GM18858 (cell line): Measurements from ENCODE around the gene G6PC3.

Experiments
- ATAC-seq: cut with Tn5 transposase; IDR thresholded peaks from one replicate; pipeline ENCODE4 v1.9.1; 2021; ENCODE audit not compliant: unreplicated experiment

The G6PC3 gene

DNA sequence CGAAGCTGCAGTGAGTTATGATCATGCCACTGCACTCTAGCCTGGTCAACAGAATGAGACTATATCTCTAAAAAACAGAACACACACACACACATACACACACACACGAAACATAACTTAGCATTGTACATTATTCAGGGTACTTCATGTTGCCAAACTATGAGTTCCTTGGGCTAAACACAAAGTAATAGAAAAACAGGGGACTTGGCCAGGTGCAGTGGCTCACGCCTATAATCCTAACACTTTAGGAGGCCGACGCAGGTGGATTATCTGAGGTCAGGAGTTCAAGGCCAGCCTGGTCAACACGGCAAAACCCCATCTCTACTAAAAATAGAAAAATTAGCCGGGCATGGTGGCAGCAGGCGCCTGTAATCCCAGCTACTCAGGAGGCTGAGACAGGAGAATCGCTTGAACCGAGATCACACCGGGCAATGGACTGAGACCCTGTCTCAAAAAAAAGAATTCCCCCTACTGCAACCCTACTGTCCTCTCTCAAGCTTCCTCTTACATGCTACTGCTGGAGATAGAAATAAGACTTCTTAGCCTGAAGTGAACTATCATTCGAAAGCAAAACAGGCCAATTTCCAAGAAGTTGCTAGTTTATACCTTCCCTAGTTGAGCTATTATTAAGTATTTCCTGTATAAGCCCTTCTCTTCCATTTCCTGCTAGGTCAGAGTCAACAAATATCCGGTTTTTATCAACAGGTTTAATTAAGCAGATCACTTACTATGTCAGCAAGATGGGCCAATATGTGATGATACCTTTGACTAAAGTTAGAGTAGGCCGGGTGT, 11.2 kb upstream of the G6PC3 start:
- no peak for ATAC-seq

DNA sequence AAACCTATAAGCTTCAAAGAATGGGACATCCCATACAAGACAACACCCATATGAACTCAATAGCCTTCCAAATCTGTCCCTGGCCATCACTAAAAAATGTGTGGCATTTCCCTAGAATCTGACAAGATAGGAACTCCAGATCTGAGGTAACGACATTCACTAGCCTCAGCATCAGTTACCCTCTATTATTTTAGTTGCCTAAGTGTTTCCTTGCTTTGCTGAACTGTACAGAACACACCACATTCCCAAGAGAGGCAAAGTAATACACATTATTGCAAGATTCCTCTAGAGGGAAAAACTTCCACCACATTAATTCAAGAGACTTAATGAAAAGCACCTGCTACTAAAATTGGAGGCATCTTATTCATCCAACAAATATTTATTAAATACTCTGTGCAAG, 9.1 kb upstream of the G6PC3 start:
- no peak for ATAC-seq

DNA sequence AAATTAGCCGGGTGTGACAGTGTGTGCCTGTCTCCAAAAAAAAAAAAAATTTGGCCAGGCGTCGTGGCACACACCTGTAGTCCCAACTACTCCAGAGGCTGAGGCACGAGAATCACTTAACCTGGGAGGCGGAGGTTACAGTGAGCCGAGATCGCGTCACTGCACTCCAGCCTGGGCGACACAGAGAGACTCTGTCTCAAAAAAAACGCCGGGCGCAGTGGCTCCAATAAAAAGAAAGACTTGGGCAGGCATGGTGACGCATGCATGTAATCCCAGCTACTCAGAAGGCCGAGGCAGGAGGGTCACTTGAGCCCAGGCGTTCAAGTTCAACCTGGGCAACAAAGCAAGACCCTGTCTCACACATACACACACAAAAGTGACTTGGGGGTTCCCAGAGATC, 7.7 kb upstream of the G6PC3 start:
- ATAC-seq = no peak

DNA sequence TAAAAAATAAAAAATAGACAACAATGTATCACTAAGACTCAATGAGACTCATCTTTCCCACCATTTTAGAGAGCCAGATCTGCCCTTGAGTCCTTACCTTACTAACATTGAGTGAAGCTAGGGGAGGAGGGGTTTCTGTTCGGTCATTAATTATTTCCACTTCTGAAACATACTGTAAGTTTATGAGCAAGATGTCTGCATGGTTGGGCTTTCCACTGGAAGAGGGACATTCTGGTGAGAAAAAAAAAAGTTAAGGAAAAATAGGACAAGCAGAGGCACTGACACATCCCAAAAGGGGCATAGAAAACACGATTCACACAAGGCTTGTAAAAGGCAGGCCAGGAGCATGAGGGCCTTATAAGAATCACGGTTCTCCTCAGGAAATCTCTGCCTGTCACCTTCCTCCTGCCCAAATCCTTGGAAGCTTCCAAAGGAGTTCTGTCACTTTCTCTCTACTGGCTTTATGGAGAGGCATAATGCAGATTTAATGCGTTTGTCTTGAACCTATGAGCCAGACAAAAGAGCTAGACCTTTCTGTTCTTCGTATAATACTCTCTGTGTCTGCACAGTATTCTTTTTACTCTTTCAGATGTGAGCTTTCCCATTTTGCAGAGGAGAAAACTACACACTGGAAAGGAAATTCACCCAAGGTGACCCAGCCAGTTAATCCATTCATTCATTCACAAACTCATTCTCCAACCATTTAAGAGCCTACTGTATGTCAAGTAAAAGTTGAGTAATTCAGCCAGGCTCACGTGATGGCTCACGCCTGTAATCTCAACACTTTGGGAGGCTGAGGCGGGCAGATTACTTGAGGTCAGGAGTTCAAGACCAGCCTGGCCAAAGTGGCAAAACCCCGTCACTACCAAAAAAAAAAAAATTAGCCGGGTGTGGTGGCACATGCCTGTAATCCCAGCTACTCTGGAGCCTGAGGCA, 6.6 kb upstream of the G6PC3 start:
- no peak for ATAC-seq

DNA sequence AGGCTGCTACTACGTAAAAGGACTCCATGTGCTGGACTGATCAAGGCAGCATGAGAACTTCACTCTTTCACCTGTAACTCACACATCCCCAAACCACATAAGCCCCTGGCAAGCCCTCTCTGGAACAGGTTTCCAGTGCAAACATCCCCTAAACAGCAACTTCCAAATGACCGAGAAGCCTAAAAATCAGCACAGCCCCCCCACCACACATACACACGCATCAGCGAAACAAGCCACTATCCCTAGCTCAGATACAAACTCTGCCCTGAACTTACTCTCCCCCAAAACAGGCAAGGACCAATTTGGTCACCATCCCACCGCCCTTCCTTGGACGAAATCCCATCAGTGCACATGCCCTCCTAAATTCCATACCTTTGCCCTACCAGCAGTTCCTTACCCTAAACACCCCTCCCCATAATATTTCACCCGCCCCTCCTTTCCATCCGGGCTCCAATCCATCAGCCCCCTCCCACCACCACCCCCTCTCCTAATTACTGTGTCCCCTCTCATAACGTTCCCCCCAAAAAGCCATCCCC, 4.8 kb upstream of the G6PC3 start:
- ATAC-seq = no peak

DNA sequence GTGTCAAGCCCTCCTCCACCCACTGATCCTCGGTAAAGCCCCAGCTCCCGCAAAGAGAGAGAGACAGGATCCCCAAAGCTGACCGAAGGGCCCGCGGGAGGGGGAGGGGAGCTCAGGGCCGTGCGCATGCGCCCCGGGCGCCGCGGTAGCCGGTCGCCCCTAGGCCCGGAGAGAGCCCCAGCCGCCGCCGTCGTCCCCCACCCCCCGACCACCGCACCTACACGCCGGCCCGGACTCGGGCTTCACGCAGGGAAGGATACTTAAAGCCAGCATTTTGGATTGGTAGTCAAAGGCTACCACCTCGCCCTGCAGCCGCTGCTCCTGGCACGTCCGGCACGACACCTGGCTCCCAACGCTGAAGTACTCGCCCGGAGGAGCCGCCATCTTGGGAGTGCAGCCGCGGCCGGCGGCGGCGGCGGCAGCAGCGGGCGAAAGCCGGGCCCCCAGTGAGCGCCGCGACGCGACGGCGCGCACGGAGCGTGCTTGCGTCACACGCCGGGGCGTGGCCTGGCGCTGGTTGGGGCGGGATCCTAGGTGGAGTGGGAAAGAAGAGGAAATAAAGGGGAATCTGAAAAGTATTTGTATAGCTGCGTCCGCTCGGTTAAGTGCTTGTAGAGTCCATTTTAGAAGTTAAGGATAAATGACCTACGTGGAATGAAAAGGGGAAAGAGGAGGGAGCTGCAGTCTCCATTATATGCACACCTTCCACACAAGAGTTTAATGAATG, 4.2 kb upstream of the G6PC3 start, which contains the start of gene LSM12:
Gene LSM12, minus strand, starts transcription at position 468 of the 727 bp plus-strand sequence. Its CDS starts 84 bp downstream, at position 384.
- no peak for ATAC-seq

DNA sequence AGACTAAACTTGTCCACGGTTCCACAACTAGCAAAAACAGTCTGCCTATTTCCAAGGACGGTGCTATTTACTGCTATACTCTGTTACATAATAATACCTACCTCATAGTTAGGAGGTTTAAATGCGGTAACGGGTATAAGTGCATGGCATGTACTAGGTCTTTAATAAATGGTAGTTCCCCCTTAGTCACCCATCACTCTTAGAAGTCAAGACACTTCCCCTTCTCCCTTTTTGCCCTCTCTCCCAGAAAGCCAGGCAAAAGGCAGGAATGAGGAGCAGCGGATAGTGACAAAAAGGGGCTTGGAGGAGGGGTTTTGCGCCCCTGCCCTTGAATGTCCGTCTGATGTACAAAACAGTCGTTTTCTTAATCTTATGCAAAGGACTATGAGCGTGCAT, 3.0 kb upstream of the G6PC3 start:
- no peak for ATAC-seq

DNA sequence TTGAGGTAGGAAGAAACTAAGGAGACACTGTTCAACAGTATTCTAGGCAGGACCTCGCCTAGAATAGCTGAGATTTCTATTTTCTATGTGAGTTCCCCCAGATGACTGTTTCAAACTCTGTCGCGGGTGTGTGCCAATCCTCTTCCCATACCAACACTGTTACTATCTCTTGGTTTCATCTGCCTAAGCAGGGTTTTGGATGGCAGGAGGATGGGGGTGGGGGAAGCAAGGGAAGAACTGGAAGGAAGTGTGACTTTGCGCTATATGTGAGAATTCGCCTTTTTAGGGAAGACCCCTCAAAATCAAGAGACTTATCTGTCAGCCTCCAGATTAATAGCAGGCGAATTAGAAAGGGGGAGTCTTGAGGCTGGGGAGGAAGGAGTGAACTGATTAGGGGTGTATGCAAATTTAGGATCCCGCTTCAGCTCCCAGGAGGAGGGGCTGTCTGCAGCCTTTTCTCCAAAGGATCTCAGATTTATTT, 521 bp upstream of the G6PC3 start:
- ATAC-seq = no peak

DNA sequence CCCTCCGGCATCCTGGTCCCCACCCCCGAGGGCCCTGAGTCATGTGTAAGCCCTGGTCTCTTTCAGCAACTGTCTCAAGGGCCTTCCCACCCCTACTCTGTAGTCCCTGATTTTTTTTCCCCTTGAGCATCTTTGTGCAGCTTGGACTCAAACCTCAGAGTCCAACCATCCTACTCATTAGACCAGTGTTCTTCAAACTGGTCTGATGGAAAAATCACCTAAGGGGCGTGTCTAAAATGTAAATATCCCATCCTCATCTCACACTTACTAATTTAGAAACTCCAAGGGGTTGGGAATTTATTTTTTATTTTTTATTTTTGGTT, 624 bp downstream of the G6PC3 start:
- no peak for ATAC-seq

DNA sequence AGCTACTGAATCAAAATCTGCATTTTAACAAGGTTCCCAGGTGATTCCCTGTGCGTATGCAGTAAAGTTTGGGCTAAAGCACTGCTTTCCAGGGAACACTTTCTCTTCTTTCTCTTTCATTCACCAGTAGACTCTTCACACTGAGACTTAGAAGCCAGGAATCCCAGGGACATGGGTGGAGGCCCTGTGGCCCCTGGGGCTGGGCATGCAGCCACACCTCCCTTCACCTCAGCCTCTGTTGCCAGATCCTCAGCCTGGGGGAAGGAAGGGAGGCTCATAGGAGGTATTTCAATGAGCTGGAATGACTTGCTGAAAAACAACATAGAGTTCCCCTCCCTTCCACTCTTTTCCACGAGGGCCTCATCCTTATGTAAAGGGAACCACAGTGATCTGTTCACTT, 1.2 kb downstream of the G6PC3 start:
- no peak for ATAC-seq

DNA sequence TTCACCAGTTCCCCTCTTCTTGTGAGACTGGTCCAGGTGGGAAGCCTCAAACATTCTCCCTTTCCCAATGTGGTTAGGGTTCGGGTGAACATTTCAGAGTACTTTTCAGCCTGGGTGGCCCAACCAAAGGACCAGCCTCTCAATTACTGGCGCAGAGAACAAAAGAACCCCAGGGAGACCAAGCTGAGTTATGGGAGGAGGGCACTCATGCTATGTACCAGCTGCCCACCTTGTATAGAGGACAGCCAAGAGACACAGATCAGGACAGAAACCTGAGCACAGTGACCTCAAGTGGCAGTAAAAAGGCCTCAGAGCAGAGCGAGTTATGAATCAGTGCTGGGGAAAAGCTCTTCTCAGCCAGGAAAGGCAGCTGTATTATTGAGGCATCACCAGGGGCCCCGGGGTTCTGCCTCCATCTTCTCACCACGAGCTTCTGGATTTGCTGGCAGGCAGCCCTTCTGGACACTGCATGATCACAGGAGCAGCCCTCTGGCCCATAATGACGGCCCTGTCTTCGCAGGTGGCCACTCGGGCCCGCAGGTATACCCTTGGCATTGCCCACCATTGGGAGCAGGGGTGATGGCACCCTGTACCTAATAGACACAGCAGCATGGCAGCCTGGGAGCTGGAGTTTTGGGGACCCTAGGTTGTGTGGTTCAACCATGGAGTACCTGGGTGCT, 3.8 kb downstream of the G6PC3 start:
- ATAC-seq = no peak

DNA sequence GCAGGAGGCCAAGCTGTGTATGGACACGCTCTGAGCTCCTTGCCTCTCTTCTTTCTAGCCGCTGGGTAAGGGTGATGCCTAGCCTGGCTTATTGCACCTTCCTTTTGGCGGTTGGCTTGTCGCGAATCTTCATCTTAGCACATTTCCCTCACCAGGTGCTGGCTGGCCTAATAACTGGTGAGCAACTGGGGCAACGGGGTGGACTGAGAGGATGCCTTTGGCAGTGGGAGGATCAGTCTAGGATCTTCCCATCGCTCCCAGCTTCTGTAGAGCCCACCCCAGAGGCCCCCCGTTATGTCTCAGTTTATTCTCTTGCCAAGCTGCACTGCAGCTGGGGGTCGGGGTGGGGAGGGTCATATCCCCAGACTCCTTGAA, 4.4 kb downstream of the G6PC3 start:
- no peak for ATAC-seq

DNA sequence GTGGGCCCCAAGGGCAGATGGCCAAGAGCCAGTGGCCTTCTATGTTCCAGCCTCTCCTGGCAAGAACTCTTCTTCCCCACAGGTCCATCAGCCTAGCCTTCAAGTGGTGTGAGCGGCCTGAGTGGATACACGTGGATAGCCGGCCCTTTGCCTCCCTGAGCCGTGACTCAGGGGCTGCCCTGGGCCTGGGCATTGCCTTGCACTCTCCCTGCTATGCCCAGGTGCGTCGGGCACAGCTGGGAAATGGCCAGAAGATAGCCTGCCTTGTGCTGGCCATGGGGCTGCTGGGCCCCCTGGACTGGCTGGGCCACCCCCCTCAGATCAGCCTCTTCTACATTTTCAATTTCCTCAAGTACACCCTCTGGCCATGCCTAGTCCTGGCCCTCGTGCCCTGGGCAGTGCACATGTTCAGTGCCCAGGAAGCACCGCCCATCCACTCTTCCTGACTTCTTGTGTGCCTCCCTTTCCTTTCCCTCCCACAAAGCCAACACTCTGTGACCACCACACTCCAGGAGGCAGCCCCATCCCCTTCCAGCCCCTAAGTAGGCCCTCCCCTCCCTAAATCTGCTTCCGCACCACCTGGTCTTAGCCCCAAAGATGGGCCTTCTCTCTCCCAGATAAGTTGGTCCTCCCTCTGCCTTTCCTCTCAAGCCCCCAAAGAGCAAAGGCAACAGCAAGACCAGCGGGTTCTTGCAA, 5.2 kb downstream of the G6PC3 start:
- no peak for ATAC-seq

DNA sequence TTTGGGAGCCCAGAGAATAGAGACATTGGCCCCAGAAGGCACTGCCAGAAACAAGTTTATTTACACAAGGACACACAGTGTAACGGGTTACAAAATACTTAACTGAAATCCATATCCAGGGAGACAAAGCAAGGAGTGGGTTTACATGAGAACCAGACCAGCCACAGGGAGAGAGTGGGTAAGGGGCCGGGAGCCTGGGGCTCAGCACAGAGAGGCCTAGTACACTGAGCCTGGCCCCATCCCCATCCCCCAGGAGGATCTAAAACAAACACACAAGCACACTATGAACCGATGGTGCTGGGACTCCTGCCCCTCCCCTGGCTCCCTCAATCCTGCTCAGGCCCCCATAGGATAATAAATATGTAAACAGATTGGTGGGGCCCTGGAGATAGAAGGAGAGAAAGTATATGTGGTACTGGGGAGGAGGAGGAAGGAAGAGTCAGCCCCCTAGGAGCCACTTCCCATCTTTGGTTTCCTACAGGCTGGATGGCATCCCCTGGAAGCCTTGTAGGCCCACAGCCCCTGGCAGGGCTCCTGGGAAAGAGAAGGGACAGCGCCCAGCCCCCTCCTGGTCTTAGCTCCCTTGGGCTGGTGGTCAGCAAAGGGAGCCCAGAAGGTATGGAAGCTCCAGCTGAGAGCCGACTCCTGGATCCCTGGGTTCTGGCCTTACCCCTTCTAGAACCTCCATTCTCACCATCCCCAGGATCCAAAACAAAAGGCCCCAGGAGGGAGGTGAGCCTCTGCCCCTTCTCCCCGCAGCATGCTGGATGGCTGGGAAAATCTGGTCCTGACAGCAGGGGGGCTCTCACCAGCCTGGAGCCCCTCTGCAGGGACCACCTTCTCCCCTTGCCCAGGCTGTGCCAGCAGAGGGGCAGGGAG, 6.4 kb downstream of the G6PC3 start:
- no peak for ATAC-seq

DNA sequence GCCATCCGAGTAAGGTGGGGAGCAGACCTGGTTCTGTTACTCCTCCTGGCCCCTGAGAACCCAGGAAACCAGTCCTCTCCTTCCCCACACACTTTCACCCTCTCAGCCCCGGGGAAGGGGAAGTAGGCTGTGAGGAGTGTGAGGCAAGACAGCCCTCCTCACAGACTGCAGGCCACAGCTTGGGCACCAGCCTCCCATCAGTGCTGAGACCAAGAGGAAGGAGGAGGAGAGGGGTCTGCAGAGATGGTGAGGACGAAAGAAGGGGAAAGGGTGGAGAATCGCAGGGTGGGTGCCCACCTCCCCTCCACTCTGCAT, 7.0 kb downstream of the G6PC3 start:
- ATAC-seq = no peak

DNA sequence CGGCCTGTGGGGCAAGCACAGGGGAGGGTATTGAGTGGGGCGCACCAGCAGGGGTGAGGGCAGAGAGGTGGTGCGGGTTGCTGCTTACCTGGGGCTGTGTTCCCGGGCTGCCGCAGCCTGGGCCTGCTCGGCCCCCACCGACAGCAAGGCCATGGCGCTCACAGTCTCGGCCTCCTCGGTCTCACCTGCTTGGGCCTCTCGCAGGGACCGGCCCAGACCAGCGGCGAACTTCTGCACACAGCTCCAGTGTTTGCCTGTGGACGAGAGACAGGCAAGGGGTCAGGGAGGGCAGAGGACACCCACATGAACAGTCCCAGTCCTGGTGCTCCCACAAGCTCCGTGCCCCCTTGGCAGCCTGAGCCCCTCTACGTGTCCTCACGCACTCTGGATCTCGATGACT, 7.9 kb downstream of the G6PC3 start:
- no peak for ATAC-seq

DNA sequence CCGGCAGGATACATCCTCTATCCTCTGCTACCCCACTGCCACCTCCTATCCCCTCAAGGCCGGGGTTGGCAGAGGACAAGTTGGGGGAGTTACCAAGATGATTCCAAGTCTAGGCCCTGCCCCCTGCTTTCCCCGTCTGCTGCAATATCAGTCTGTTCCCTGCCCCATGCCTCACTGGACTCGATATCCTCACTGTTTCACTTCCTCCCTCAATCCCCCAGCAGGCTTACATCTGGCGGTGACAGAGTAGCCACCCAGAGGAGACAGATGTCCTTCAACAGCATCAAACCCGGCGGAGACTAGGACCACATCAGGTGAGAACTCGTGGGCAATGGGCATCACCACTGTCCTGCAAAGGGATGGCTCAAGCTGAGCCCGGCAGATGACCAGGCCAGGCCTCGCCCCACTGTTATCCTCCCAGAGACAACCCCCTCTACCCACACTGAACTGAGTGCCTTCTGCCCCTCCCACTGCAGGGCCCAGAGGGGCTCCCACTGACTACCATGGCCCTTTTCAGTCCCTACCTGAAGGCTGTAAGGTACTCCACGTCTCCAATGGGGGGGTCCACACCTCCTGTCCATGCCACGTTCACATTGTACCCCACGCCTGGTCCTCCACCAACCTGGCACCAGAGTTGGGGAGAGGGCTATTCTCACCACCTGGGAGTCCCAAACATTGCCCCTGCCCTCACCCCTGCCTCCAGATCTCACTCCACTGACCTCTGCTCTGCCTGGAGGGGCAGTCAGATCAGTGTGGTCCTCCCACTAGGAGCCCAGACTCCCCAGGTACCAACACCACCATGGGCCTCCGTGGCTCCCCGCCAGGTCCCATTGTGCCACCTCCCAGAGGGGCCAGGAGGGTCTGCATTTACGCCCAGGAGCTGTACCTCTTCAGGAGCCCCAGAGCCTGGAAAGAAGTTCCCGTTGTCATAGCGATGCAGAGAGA, 9.6 kb downstream of the G6PC3 start:
- ATAC-seq = no peak

DNA sequence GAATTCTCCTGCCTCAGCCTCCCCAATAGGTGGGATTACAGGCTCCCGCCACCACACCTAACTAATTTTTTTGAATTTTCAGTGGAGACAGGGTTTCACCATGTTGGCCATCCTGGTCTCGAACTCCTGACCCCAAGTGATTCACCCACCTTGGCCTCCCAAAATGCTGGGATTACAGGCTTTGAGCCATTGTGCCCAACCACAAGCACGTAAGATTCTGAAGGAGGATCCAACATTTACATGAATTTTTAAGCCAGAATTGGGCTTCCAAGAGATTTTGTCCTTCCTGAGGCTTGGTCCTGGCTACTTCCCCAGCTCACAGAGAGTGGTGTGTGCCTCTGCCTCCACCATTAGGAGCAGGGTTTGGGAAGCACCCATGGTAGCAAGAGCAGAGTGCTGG, 11.1 kb downstream of the G6PC3 start:
- no peak for ATAC-seq
